DOHH2 (cell line): Measurements from ENCODE around the gene CLCN6.

Source experiments
- H3F3A ChIP-seq: fragments of 200-600 bp; sonication (generic), shearing (Covaris generic); 2 replicates; pipeline ENCODE4 v1.6.0; 2016; ENCODE audit warnings: antibody characterized with exemption, mild to moderate bottlenecking; ENCODE audit not compliant: control insufficient read depth, insufficient read depth
- H3K27ac ChIP-seq: fragments of 200-600 bp; sonication (generic); 2 replicates; pipeline ENCODE4 v1.5.1; 2014; ENCODE audit warnings: low read depth, mild to moderate bottlenecking, low read length, moderate library complexity
- H3K27me3 ChIP-seq: fragments of 200-600 bp; sonication (generic); 2 replicates; pipeline ENCODE4 v1.6.1; 2014; ENCODE audit warnings: mild to moderate bottlenecking, low read length, mixed read lengths; ENCODE audit not compliant: control insufficient read depth
- H3K36me3 ChIP-seq: fragments of 200-600 bp; sonication (generic); 2 replicates; pipeline ENCODE4 v1.6.1; 2014; ENCODE audit warnings: mild to moderate bottlenecking, low read length, moderate library complexity, mixed read lengths; ENCODE audit not compliant: control insufficient read depth
- H3K4me1 ChIP-seq: fragments of 200-600 bp; sonication (generic); 2 replicates; pipeline ENCODE4 v1.6.1; 2014; ENCODE audit warnings: mild to moderate bottlenecking, low read length, mixed read lengths; ENCODE audit not compliant: control insufficient read depth
- H3K4me2 ChIP-seq: fragments of 200-600 bp; sonication (generic); 2 replicates; pipeline ENCODE4 v1.6.0; 2014; ENCODE audit warnings: mild to moderate bottlenecking, low read length, moderate library complexity
- H3K4me3 ChIP-seq: fragments of 200-600 bp; sonication (generic); 2 replicates; pipeline ENCODE4 v1.5.1; 2014; ENCODE audit warnings: mild to moderate bottlenecking, low read length, mixed read lengths
- H3K79me2 ChIP-seq: fragments of 200-600 bp; sonication (generic); 2 replicates; pipeline ENCODE4 v1.6.1; 2014; ENCODE audit warnings: mild to moderate bottlenecking, low read length, mixed read lengths; ENCODE audit not compliant: control insufficient read depth
- H3K9me2 ChIP-seq: fragments of 200-600 bp; sonication (generic); replicated peaks from 2 replicates; pipeline ENCODE4 v1.6.1; 2014; ENCODE audit warnings: mild to moderate bottlenecking, low read length, mixed read lengths; ENCODE audit not compliant: control insufficient read depth
- H3K9me3 ChIP-seq: fragments of 200-600 bp; sonication (generic); 2 replicates; pipeline ENCODE4 v1.6.1; 2014; ENCODE audit warnings: antibody characterized with exemption, low read length, mixed read lengths; ENCODE audit not compliant: control insufficient read depth, insufficient read depth
- H4K20me1 ChIP-seq: fragments of 200-600 bp; sonication (generic); 2 replicates; pipeline ENCODE4 v1.6.0; 2014; ENCODE audit warnings: low read depth, mild to moderate bottlenecking, antibody characterized with exemption, low read length, moderate library complexity; ENCODE audit not compliant: control insufficient read depth, insufficient read depth
- CTCF ChIP-seq: fragments of 200-600 bp; sonication (generic); IDR thresholded peaks from one replicate; pipeline ENCODE4 v1.5.1; 2014; ENCODE audit warnings: antibody characterized with exemption, mild to moderate bottlenecking, low read depth, low read length; ENCODE audit not compliant: poor library complexity, severe bottlenecking
- EZH2phosphoT487 ChIP-seq: fragments of 200-600 bp; sonication (generic); IDR thresholded peaks from 2 replicates; pipeline ENCODE4 v1.6.1; 2017; ENCODE audit warnings: borderline replicate concordance, mild to moderate bottlenecking, antibody characterized with exemption, low read length, moderate library complexity, mixed read lengths

CLCN6 gene

DNA sequence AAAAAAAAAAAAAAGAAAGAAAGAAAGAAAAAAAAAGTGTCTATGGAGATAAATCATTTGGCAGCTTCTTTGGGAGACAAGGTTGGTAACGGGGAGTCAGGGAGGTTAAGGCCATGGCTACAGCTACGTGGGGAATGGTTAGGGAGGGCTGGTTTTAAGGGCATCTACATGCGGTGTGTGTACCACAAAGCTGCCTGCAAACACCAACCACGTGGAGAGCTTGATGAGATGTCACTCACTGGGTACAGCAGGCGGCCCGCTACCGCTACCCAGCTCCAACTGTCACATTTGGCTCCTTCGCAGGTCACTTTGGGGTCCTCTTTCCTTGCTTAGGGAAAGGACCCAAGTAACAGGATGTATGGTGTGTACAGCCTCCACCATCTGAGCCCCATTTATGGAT, 48.5 kb downstream of the CLCN6 start:
- Histone ChIP-seq H3K27ac (no peak overlapping the region), H3K36me3 (no peaks in the 10 kb centered on the region), H3K4me3 (no peak overlapping the region), H3K27me3 (peaks cover 35% of the 10 kb centered on the region), H3K79me2 (no peaks in the 10 kb centered on the region), H3K9me2 (no peaks in the 10 kb centered on the region), H3K4me2 (no peak overlapping the region), H4K20me1 (no peaks in the 10 kb centered on the region; the same call in 1 of the 2 replicates), H3F3A (no peaks in the 10 kb centered on the region; the same call in 1 of the 2 replicates), H3K9me3 (no peaks in the 10 kb centered on the region), H3K4me1 (peaks cover 9% of the 10 kb centered on the region; the same call in 1 of the 2 replicates)
- TF ChIP-seq EZH2phosphoT487 (no peak), CTCF (no peak)

- no peaks in the 10 kb centered on the region for H3K9me3 ChIP-seq
- H3K4me1 ChIP-seq = peaks cover 6% of the 10 kb centered on the region; the same call in 1 of the 2 replicates
- H3K4me2 ChIP-seq = no peak overlapping the region
- H3K4me3 ChIP-seq = no peak overlapping the region
- H3K79me2 ChIP-seq = no peaks in the 10 kb centered on the region
- no peak overlapping the region for H3K27ac ChIP-seq
- no peaks in the 10 kb centered on the region for H4K20me1 ChIP-seq
- TF ChIP-seq CTCF (no peak), EZH2phosphoT487 (no peak)
- peaks cover 43% of the 10 kb centered on the region for H3K27me3 ChIP-seq
- no peaks in the 10 kb centered on the region for H3K9me2 ChIP-seq
- H3F3A ChIP-seq = no peaks in the 10 kb centered on the region; the same call in 1 of the 2 replicates
- H3K36me3 ChIP-seq = no peaks in the 10 kb centered on the region
Observed at GRCh38 chr1:11855430-11855829, 49.4 kb downstream of the CLCN6 start.

GRCh38 chr1:11856698-11857097, 50.7 kb downstream of the CLCN6 start:
- no peak overlapping the region for H3K27ac ChIP-seq
- H3K9me3 ChIP-seq = no peaks in the 10 kb centered on the region
- H3K9me2 ChIP-seq = no peaks in the 10 kb centered on the region
- H3K79me2 ChIP-seq = no peaks in the 10 kb centered on the region
- no peak overlapping the region for H3K4me2 ChIP-seq
- TF ChIP-seq EZH2phosphoT487 = no peak
- TF ChIP-seq CTCF = no peak
- H4K20me1 ChIP-seq = no peaks in the 10 kb centered on the region
- H3K36me3 ChIP-seq = no peaks in the 10 kb centered on the region
- peaks cover 56% of the 10 kb centered on the region for H3K27me3 ChIP-seq
- H3K4me3 ChIP-seq = no peak overlapping the region
- no peaks in the 10 kb centered on the region for H3F3A ChIP-seq
- H3K4me1 ChIP-seq = peaks cover 4% of the 10 kb centered on the region; the same call in 1 of the 2 replicates
